ENCODE results near the gene DLEC1. TPM values are rescaled to one million over a fixed set of nuclear protein-coding genes. Genes with fewer than 3 reads are reported as not detected.

DLEC1 gene
- total and polyA plus RNA-seq, 9 of the 15 experiments (the other 6 are each of a cell fraction or from before 2014, with no cell fraction given): 0.07 to 0.08 TPM; not detected in 7

DNA sequence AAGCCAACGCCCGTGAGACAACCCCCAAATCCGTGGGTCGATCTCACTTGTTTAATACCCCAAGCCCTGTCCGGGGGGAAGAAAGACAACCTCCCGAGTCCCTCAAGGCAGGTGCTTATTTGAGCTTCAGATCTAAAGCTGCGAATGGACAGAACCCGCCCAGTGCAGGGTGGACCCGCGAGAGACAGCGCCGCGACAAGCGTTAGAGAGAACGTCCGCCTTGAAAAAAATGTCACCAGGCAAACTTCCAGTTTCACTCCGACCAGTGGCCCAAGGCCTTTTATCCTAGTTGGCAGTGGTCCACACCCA is 125.6 kb downstream of the DLEC1 start (continued):
- TF ChIP-seq DMBX1 (CRISPR knock-in tag; IDR thresholded peaks at IDR 0.05; ENCODE audit: borderline replicate concordance): 0 out of 2 replicates have a peak, but pooled peaks have one; percentile 33
- TF ChIP-seq TAF9B (IDR thresholded peaks at IDR 0.05; ENCODE audit: partially characterized antibody): peak; percentile 71
- peak; percentile 93 for TF ChIP-seq ZNF384 (IDR thresholded peaks at IDR 0.05; ENCODE audit: low read depth, low read length)
- TF ChIP-seq HDGF (IDR thresholded peaks at IDR 0.05): no peak
- no peak for TF ChIP-seq ZNF717 (CRISPR knock-in tag; IDR thresholded peaks at IDR 0.05)
- TF ChIP-seq PKNOX1 (IDR thresholded peaks at IDR 0.05): no peak
- no peak for TF ChIP-seq PRMT5 (CRISPR knock-in tag; IDR thresholded peaks at IDR 0.05)
- TF ChIP-seq, protein P1, sequence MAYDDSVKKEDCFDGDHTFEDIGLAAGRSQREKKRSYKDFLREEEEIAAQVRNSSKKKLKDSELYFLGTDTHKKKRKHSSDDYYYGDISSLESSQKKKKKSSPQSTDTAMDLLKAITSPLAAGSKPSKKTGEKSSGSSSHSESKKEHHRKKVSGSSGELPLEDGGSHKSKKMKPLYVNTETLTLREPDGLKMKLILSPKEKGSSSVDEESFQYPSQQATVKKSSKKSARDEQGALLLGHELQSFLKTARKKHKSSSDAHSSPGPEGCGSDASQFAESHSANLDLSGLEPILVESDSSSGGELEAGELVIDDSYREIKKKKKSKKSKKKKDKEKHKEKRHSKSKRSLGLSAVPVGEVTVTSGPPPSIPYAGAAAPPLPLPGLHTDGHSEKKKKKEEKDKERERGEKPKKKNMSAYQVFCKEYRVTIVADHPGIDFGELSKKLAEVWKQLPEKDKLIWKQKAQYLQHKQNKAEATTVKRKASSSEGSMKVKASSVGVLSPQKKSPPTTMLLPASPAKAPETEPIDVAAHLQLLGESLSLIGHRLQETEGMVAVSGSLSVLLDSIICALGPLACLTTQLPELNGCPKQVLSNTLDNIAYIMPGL (CRISPR knock-in tag; IDR thresholded peaks at IDR 0.05): no peak
- no peak for TF ChIP-seq ZNF609 (CRISPR knock-in tag; IDR thresholded peaks at IDR 0.05; ENCODE audit: borderline replicate concordance)
- TF ChIP-seq ZNF511 (CRISPR knock-in tag; IDR thresholded peaks at IDR 0.05): 0 out of 2 replicates have a peak, but pooled peaks have one; percentile 10
- TF ChIP-seq GATAD2B (IDR thresholded peaks at IDR 0.05; ENCODE audit: borderline replicate concordance): 0 out of 2 replicates have a peak, but pooled peaks have one; percentile 18
- TF ChIP-seq NCOA2 (IDR thresholded peaks at IDR 0.05; ENCODE audit: partially characterized antibody in 2 of 2): no peak
- TF ChIP-seq SREBF2 (CRISPR knock-in tag; IDR thresholded peaks at IDR 0.05): no peak
- TF ChIP-seq, protein P2, sequence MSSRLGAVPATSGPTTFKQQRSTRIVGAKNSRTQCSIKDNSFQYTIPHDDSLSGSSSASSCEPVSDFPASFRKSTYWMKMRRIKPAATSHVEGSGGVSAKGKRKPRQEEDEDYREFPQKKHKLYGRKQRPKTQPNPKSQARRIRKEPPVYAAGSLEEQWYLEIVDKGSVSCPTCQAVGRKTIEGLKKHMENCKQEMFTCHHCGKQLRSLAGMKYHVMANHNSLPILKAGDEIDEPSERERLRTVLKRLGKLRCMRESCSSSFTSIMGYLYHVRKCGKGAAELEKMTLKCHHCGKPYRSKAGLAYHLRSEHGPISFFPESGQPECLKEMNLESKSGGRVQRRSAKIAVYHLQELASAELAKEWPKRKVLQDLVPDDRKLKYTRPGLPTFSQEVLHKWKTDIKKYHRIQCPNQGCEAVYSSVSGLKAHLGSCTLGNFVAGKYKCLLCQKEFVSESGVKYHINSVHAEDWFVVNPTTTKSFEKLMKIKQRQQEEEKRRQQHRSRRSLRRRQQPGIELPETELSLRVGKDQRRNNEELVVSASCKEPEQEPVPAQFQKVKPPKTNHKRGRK (tag; IDR thresholded peaks at IDR 0.05): no peak
- TF ChIP-seq ZNF143 (CRISPR knock-in tag; IDR thresholded peaks at IDR 0.05): no peak
- no peak for TF ChIP-seq MCM7 (IDR thresholded peaks at IDR 0.05)
- no peak for TF ChIP-seq GABPB1 (CRISPR knock-in tag; IDR thresholded peaks at IDR 0.05)
- TF ChIP-seq USF1 (CRISPR knock-in tag; IDR thresholded peaks at IDR 0.05): no peak
- TF ChIP-seq SMAD2 (IDR thresholded peaks at IDR 0.05; ENCODE audit: low read depth, low read length): no peak
